Activated T-cell treated with anti-CD3 and anti-CD28 coated beads, Interleukin-2, amount 50 U/mL, for 24 hours (primary cell): ENCODE results near the gene CDC42BPB.

Experiments used
- DNase-seq: peaks from one replicate; pipeline ENCODE4 v3.0.0-alpha.2; 2020
- H3K27ac Mint-ChIP-seq: 2 replicates; pipeline ENCODE4 v1.8.0; 2020; ENCODE audit warnings: mild to moderate bottlenecking, mixed read lengths
- H3K27me3 Mint-ChIP-seq: 2 replicates; pipeline ENCODE4 v1.8.0; 2020; ENCODE audit warnings: mixed read lengths
- H3K36me3 Mint-ChIP-seq: 2 replicates; pipeline ENCODE4 v1.8.0; 2020; ENCODE audit warnings: low read depth, mixed read lengths
- H3K4me1 Mint-ChIP-seq: 2 replicates; pipeline ENCODE4 v1.8.0; 2020; ENCODE audit warnings: low read depth, mixed read lengths
- H3K4me3 Mint-ChIP-seq: 2 replicates; pipeline ENCODE4 v1.8.0; 2020; ENCODE audit warnings: mild to moderate bottlenecking, moderate library complexity, mixed read lengths
- H3K9me3 Mint-ChIP-seq: 2 replicates; pipeline ENCODE4 v1.8.0; 2020; ENCODE audit warnings: mixed read lengths

Gene CDC42BPB

GRCh38 chr14:102883089-102883541 is 174.2 kb downstream of the CDC42BPB start:
- peaks cover 28% of the 10 kb centered on the region for H3K4me1 Mint-ChIP-seq
- DNase-seq: peak; percentile 29
- peak overlapping the region; percentile 89 for H3K27ac Mint-ChIP-seq
- H3K9me3 Mint-ChIP-seq: no peaks in the 10 kb centered on the region
- H3K27me3 Mint-ChIP-seq: no peaks in the 10 kb centered on the region
- H3K4me3 Mint-ChIP-seq: no peak overlapping the region
- H3K36me3 Mint-ChIP-seq: peaks cover 84% of the 10 kb centered on the region
